Activated T-cell treated with anti-CD3 and anti-CD28 coated beads, Interleukin-2, amount 50 U/mL, for 24 hours (primary cell): ENCODE data around the gene ALK.

Source experiments
- DNase-seq: peaks from one replicate; pipeline ENCODE4 v3.0.0-alpha.2; 2020
- H3K27ac Mint-ChIP-seq: 2 replicates; pipeline ENCODE4 v1.8.0; 2020; ENCODE audit warnings: mild to moderate bottlenecking, mixed read lengths
- H3K27me3 Mint-ChIP-seq: 2 replicates; pipeline ENCODE4 v1.8.0; 2020; ENCODE audit warnings: mixed read lengths
- H3K36me3 Mint-ChIP-seq: 2 replicates; pipeline ENCODE4 v1.8.0; 2020; ENCODE audit warnings: low read depth, mixed read lengths
- H3K4me1 Mint-ChIP-seq: 2 replicates; pipeline ENCODE4 v1.8.0; 2020; ENCODE audit warnings: low read depth, mixed read lengths
- H3K4me3 Mint-ChIP-seq: 2 replicates; pipeline ENCODE4 v1.8.0; 2020; ENCODE audit warnings: mild to moderate bottlenecking, moderate library complexity, mixed read lengths
- H3K9me3 Mint-ChIP-seq: 2 replicates; pipeline ENCODE4 v1.8.0; 2020; ENCODE audit warnings: mixed read lengths

The ALK gene

GRCh38 chr2:29880084-29880483 lies 41.3 kb downstream of the ALK start:
- Mint-ChIP-seq H3K4me3 (no peak overlapping the region), H3K27ac (no peak overlapping the region), H3K4me1 (no peaks in the 10 kb centered on the region), H3K27me3 (peaks cover 41% of the 10 kb centered on the region), H3K9me3 (peaks cover 3% of the 10 kb centered on the region), H3K36me3 (no peaks in the 10 kb centered on the region)
- DNase-seq = no peak

GRCh38 chr2:29879456-29879855 lies 41.9 kb downstream of the ALK start:
- Mint-ChIP-seq H3K27me3 (peaks cover 41% of the 10 kb centered on the region), H3K4me3 (no peak overlapping the region), H3K36me3 (no peaks in the 10 kb centered on the region), H3K27ac (no peak overlapping the region), H3K9me3 (peaks cover 3% of the 10 kb centered on the region), H3K4me1 (no peaks in the 10 kb centered on the region)
- no peak for DNase-seq

- H3K9me3 Mint-ChIP-seq = no peaks in the 10 kb centered on the region
- H3K27me3 Mint-ChIP-seq = peaks cover 41% of the 10 kb centered on the region
- no peak for DNase-seq
- H3K36me3 Mint-ChIP-seq = no peaks in the 10 kb centered on the region
- H3K4me1 Mint-ChIP-seq = no peaks in the 10 kb centered on the region
- H3K27ac Mint-ChIP-seq = no peak overlapping the region
- no peak overlapping the region for H3K4me3 Mint-ChIP-seq
These were observed 42.5 kb downstream of the ALK start for GRCh38 chr2:29878898-29879297.

GRCh38 chr2:29876374-29876773 lies 45.0 kb downstream of the ALK start:
- Mint-ChIP-seq H3K4me1 (no peaks in the 10 kb centered on the region), H3K9me3 (no peaks in the 10 kb centered on the region), H3K27ac (no peak overlapping the region), H3K36me3 (no peaks in the 10 kb centered on the region), H3K4me3 (no peak overlapping the region), H3K27me3 (peaks cover 32% of the 10 kb centered on the region)
- no peak for DNase-seq

GRCh38 chr2:29874745-29875144 lies 46.6 kb downstream of the ALK start:
- peaks cover 18% of the 10 kb centered on the region for H3K27me3 Mint-ChIP-seq

GRCh38 chr2:29872870-29873269 lies 48.5 kb downstream of the ALK start:
- DNase-seq = no peak
- Mint-ChIP-seq H3K27me3 (peaks cover 3% of the 10 kb centered on the region), H3K4me3 (no peak overlapping the region), H3K36me3 (no peaks in the 10 kb centered on the region), H3K4me1 (no peaks in the 10 kb centered on the region), H3K9me3 (no peaks in the 10 kb centered on the region), H3K27ac (no peak overlapping the region)

More at GRCh38 chr2:29874745-29875144, 46.6 kb downstream of the ALK start:
- Mint-ChIP-seq H3K9me3 (no peaks in the 10 kb centered on the region), H3K4me1 (no peaks in the 10 kb centered on the region), H3K36me3 (no peaks in the 10 kb centered on the region), H3K27ac (no peak overlapping the region), H3K4me3 (no peak overlapping the region)
- no peak for DNase-seq

GRCh38 chr2:29871541-29871940 lies 49.8 kb downstream of the ALK start:
- H3K27me3 Mint-ChIP-seq = peaks cover 6% of the 10 kb centered on the region
- no peak for DNase-seq
- H3K9me3 Mint-ChIP-seq = no peaks in the 10 kb centered on the region
- no peaks in the 10 kb centered on the region for H3K4me1 Mint-ChIP-seq
- no peak overlapping the region for H3K4me3 Mint-ChIP-seq
- H3K36me3 Mint-ChIP-seq = no peaks in the 10 kb centered on the region
- H3K27ac Mint-ChIP-seq = no peak overlapping the region

- Mint-ChIP-seq H3K4me3 (no peak overlapping the region), H3K27me3 (peaks cover 31% of the 10 kb centered on the region), H3K36me3 (no peaks in the 10 kb centered on the region), H3K9me3 (no peaks in the 10 kb centered on the region), H3K27ac (no peak overlapping the region), H3K4me1 (no peaks in the 10 kb centered on the region)
- no peak for DNase-seq
These were observed 55.9 kb downstream of the ALK start for GRCh38 chr2:29865512-29865911.

- no peaks in the 10 kb centered on the region for H3K9me3 Mint-ChIP-seq
- H3K27me3 Mint-ChIP-seq = peaks cover 34% of the 10 kb centered on the region
- H3K27ac Mint-ChIP-seq = no peak overlapping the region
- no peak overlapping the region for H3K4me3 Mint-ChIP-seq
- no peaks in the 10 kb centered on the region for H3K4me1 Mint-ChIP-seq
- no peak for DNase-seq
- no peaks in the 10 kb centered on the region for H3K36me3 Mint-ChIP-seq
These were observed 56.4 kb downstream of the ALK start for GRCh38 chr2:29864988-29865387.

GRCh38 chr2:29855924-29856639 lies 65.3 kb downstream of the ALK start:
- Mint-ChIP-seq H3K27ac (no peak overlapping the region), H3K4me3 (no peak overlapping the region), H3K27me3 (peaks cover 52% of the 10 kb centered on the region), H3K9me3 (no peaks in the 10 kb centered on the region), H3K4me1 (no peaks in the 10 kb centered on the region), H3K36me3 (no peaks in the 10 kb centered on the region)
- DNase-seq = no peak

- H3K9me3 Mint-ChIP-seq = no peaks in the 10 kb centered on the region
- DNase-seq = no peak
- H3K27me3 Mint-ChIP-seq = peaks cover 35% of the 10 kb centered on the region
- H3K4me1 Mint-ChIP-seq = no peaks in the 10 kb centered on the region
- no peaks in the 10 kb centered on the region for H3K36me3 Mint-ChIP-seq
- no peak overlapping the region for H3K4me3 Mint-ChIP-seq
- no peak overlapping the region for H3K27ac Mint-ChIP-seq
These were observed 70.6 kb downstream of the ALK start for GRCh38 chr2:29850794-29851193.

- Mint-ChIP-seq H3K36me3 (no peaks in the 10 kb centered on the region), H3K4me3 (no peak overlapping the region), H3K9me3 (no peaks in the 10 kb centered on the region), H3K27me3 (peaks cover 30% of the 10 kb centered on the region), H3K4me1 (no peaks in the 10 kb centered on the region), H3K27ac (no peak overlapping the region)
- no peak for DNase-seq
These were observed 72.6 kb downstream of the ALK start for GRCh38 chr2:29848566-29849310.

GRCh38 chr2:29847886-29848285 lies 73.5 kb downstream of the ALK start:
- no peak overlapping the region for H3K4me3 Mint-ChIP-seq
- no peak overlapping the region for H3K27ac Mint-ChIP-seq

GRCh38 chr2:29844713-29845326 lies 76.6 kb downstream of the ALK start:
- H3K27ac Mint-ChIP-seq = no peak overlapping the region
- no peak overlapping the region for H3K4me3 Mint-ChIP-seq
- DNase-seq = no peak
- H3K27me3 Mint-ChIP-seq = peaks cover 50% of the 10 kb centered on the region
- H3K9me3 Mint-ChIP-seq = no peaks in the 10 kb centered on the region
- H3K36me3 Mint-ChIP-seq = no peaks in the 10 kb centered on the region
- no peaks in the 10 kb centered on the region for H3K4me1 Mint-ChIP-seq

More at GRCh38 chr2:29847886-29848285, 73.5 kb downstream of the ALK start:
- DNase-seq = no peak
- Mint-ChIP-seq H3K27me3 (peaks cover 30% of the 10 kb centered on the region), H3K9me3 (no peaks in the 10 kb centered on the region), H3K36me3 (no peaks in the 10 kb centered on the region), H3K4me1 (no peaks in the 10 kb centered on the region)
